ENCODE measurements around the gene SNED1. TPM values are rescaled to one million over a fixed set of nuclear protein-coding genes. Genes with fewer than 3 reads are reported as not detected.

Gene SNED1
- total and polyA plus RNA-seq, 4 donors: 0.65 to 18.1 (median 2.8) TPM

GRCh38 chr2:241049739-241050623 lies 51.6 kb downstream of the SNED1 start:
- WGBS: 83% methylated on average over 38 of the region's 38 CpGs
- TF ChIP-seq GABPA (IDR thresholded peaks at IDR 0.05 in 1 of 2, conservative IDR thresholded peaks at IDR 0.05 in 1 of 2) (no peak), REST (IDR thresholded peaks at IDR 0.05) (peak; percentile 91)
- Histone ChIP-seq H3K27ac (ENCODE audit: low read depth in 1 of 2, low read length in 2 of 2) (no peak overlapping the region), H3K9ac (ENCODE audit: low read depth in 1 of 2, low read length in 2 of 2) (no peak overlapping the region), H3K4me1 (ENCODE audit: control insufficient read depth in 4 of 4, insufficient read depth in 4 of 4, low read length in 3 of 4) (no peaks in the 10 kb centered on the region), H3K4me3 (ENCODE audit: low read depth in 1 of 3, low read length in 3 of 3) (no peak overlapping the region), H3K9me3 (ENCODE audit: control insufficient read depth in 4 of 4, low read length in 3 of 4) (no peaks in the 10 kb centered on the region), H3K36me3 (ENCODE audit: control insufficient read depth in 4 of 4, insufficient read depth in 3 of 4, low read depth in 1 of 4, low read length in 3 of 4) (peaks cover 2 to 61% (median 21%) of the 10 kb centered on the region in 4 donors), H3K27me3 (ENCODE audit: control insufficient read depth in 4 of 4, insufficient read depth in 4 of 4, low read length in 3 of 4) (no peaks in the 10 kb centered on the region)
- peak; percentile 42 for DNase-seq (ENCODE audit: low spot score)

GRCh38 chr2:241050624-241051577 lies 52.5 kb downstream of the SNED1 start:
- TF ChIP-seq ZBTB33 (IDR thresholded peaks at IDR 0.05): no peak
- no peak for TF ChIP-seq FOXA2 (IDR thresholded peaks at IDR 0.05)
- no peak for TF ChIP-seq REST (IDR thresholded peaks at IDR 0.05)
- 93% methylated on average over 18 of the region's 18 CpGs for WGBS
- H3K27me3 ChIP-seq (ENCODE audit: control insufficient read depth in 4 of 4, insufficient read depth in 4 of 4, low read length in 3 of 4): no peaks in the 10 kb centered on the region
- no peak overlapping the region for H3K27ac ChIP-seq (ENCODE audit: low read depth in 1 of 2, low read length in 2 of 2)
- no peak for DNase-seq (ENCODE audit: low spot score)
- H3K4me1 ChIP-seq (ENCODE audit: control insufficient read depth in 4 of 4, insufficient read depth in 4 of 4, low read length in 3 of 4): no peaks in the 10 kb centered on the region
- H3K9ac ChIP-seq (ENCODE audit: low read depth in 1 of 2, low read length in 2 of 2): no peak overlapping the region
- no peaks in the 10 kb centered on the region for H3K9me3 ChIP-seq (ENCODE audit: control insufficient read depth in 4 of 4, low read length in 3 of 4)
- no peak overlapping the region for H3K4me3 ChIP-seq (ENCODE audit: low read depth in 1 of 3, low read length in 3 of 3)
- peaks cover 2 to 64% (median 20%) of the 10 kb centered on the region in 4 donors for H3K36me3 ChIP-seq (ENCODE audit: control insufficient read depth in 4 of 4, insufficient read depth in 3 of 4, low read depth in 1 of 4, low read length in 3 of 4)
